Testis (tissue), 2 donors: ENCODE data around the gene C4orf36.

ENCODE experiments used
- POLR2A ChIP-seq: fragments of 450-650 bp; IDR thresholded peaks from one replicate; pipeline ENCODE4 v1.6.1; 2017; ENCODE audit warnings: antibody characterized with exemption, mild to moderate bottlenecking, moderate library complexity
- TF ChIP-seq, protein P1 (sequence below), 3 experiments: fragments of 450-650 bp in 2 of 3; fragments of 200-600 bp in 1 of 3; sonication (generic) in 1 of 3; IDR thresholded peaks; one replicate each; pipeline ENCODE4 v1.5.1; 2016 to 2019; ENCODE audit warnings: antibody characterized with exemption in 3 of 3, mild to moderate bottlenecking in 2 of 3, moderate library complexity in 1 of 3

DNA sequence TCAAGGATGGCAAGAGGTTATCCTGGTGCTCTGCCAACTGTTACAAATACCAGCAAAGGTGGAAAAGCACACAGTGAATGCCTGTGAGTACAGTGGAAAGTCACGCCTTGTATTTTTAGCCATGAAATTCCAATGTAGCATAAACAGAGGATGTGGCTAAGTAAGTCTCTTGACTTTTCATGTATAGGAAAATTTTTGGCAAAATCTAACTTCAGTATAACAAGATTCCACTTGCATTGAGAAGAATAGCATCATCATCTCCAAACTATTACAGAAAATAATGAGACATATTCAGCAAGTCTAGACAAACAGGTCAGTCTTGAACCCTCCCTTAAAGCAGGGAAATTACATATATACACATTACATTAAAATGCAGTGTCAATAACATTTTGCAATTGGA lies 50.9 kb downstream of the C4orf36 start:
- TF ChIP-seq POLR2A: no peak
- TF ChIP-seq, protein P1, sequence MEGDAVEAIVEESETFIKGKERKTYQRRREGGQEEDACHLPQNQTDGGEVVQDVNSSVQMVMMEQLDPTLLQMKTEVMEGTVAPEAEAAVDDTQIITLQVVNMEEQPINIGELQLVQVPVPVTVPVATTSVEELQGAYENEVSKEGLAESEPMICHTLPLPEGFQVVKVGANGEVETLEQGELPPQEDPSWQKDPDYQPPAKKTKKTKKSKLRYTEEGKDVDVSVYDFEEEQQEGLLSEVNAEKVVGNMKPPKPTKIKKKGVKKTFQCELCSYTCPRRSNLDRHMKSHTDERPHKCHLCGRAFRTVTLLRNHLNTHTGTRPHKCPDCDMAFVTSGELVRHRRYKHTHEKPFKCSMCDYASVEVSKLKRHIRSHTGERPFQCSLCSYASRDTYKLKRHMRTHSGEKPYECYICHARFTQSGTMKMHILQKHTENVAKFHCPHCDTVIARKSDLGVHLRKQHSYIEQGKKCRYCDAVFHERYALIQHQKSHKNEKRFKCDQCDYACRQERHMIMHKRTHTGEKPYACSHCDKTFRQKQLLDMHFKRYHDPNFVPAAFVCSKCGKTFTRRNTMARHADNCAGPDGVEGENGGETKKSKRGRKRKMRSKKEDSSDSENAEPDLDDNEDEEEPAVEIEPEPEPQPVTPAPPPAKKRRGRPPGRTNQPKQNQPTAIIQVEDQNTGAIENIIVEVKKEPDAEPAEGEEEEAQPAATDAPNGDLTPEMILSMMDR (IDR thresholded peaks at IDR 0.05): no peak
